Thymus (tissue), 11 donors: ENCODE measurements around the gene TBXAS1. TPM values are rescaled to one million over a fixed set of nuclear protein-coding genes. Genes with fewer than 3 reads are reported as not detected.

ENCODE experiments used
- DNase-seq, 9 donors: peaks; one replicate each; pipeline ENCODE4 v3.0.0-alpha.2; 2013; ENCODE audit warnings: low spot score in 9 of 9, low read depth in 6 of 9, missing footprints in 1 of 9
- H3K27ac ChIP-seq, 2 donors: one replicate each; pipeline ENCODE4 v1.5.1; 2013; ENCODE audit warnings: control low read depth in 1 of 2, low read depth in 1 of 2, low read length in 1 of 2, mild to moderate bottlenecking in 1 of 2, moderate library complexity in 1 of 2
- H3K27me3 ChIP-seq, 2 donors: one replicate each; pipeline ENCODE4 v1.5.1; 2013; ENCODE audit warnings: low read length in 1 of 2; ENCODE audit not compliant: control insufficient read depth in 2 of 2, insufficient read depth in 1 of 2
- H3K36me3 ChIP-seq, 2 donors: one replicate each; pipeline ENCODE4 v1.5.1; 2013; ENCODE audit warnings: low read length in 1 of 2, mild to moderate bottlenecking in 1 of 2, moderate library complexity in 1 of 2; ENCODE audit not compliant: control insufficient read depth in 2 of 2, insufficient read depth in 2 of 2
- H3K4me1 ChIP-seq, 2 donors: one replicate each; pipeline ENCODE4 v1.5.1; 2013; ENCODE audit warnings: low read length in 2 of 2; ENCODE audit not compliant: control insufficient read depth in 2 of 2, insufficient read depth in 2 of 2
- H3K4me3 ChIP-seq, 2 donors: one replicate each; pipeline ENCODE4 v1.5.1; 2013; ENCODE audit warnings: low read length in 2 of 2, control low read depth in 1 of 2, mild to moderate bottlenecking in 1 of 2
- H3K9me3 ChIP-seq, 2 donors: one replicate each; pipeline ENCODE4 v1.5.1; 2013; ENCODE audit warnings: low read length in 1 of 2, mild to moderate bottlenecking in 1 of 2; ENCODE audit not compliant: control insufficient read depth in 2 of 2, insufficient read depth in 1 of 2
- WGBS: extraction: QIAGEN DNeasy Blood & Tissue Kit; methylation state at CpG from one replicate; pipeline ENCODE4 v1.1.7; 2013; 5-methylcytosine and 5-hydroxymethylcytosine counted together
- polyA plus RNA-seq: library from polyadenylated mRNA; stranded (reverse); fragments of 200-250 nt; gene quantifications from one replicate; pipeline ENCODE4 v1.2.3, GENCODE V29; 2013
- total RNA-seq: library from RNA; stranded (reverse); fragments of 120-200 nt; gene quantifications from one replicate; pipeline ENCODE4 v1.2.4, GENCODE V29; 2013
- donor health status: healthy.

Gene TBXAS1
- total and polyA plus RNA-seq, 2 donors = 15.3 to 16.3 TPM

GRCh38 chr7:139959285-139959628, 130.2 kb downstream of the TBXAS1 start:
- no peak for DNase-seq
- Histone ChIP-seq H3K9me3 (no peaks in the 10 kb centered on the region), H3K4me1 (no peaks in the 10 kb centered on the region), H3K27me3 (no peaks in the 10 kb centered on the region), H3K27ac (no peak overlapping the region), H3K36me3 (peaks cover 5 to 13% of the 10 kb centered on the region in 2 donors), H3K4me3 (no peak overlapping the region)
- WGBS = 81% methylated on average over 6 of the region's 6 CpGs

GRCh38 chr7:139959718-139960117, 130.7 kb downstream of the TBXAS1 start:
- WGBS = 93% methylated on average over 5 of the region's 5 CpGs
- H3K36me3 ChIP-seq = peaks cover 5 to 13% of the 10 kb centered on the region in 2 donors
- DNase-seq = no peak

GRCh38 chr7:139960157-139960556, 131.1 kb downstream of the TBXAS1 start:
- DNase-seq = no peak
- Histone ChIP-seq H3K4me1 (no peaks in the 10 kb centered on the region), H3K4me3 (no peak overlapping the region), H3K36me3 (peaks cover 5 to 13% of the 10 kb centered on the region in 2 donors), H3K9me3 (no peaks in the 10 kb centered on the region), H3K27me3 (no peaks in the 10 kb centered on the region), H3K27ac (no peak overlapping the region)
- WGBS = 95% methylated on average over 6 of the region's 6 CpGs

More at GRCh38 chr7:139959718-139960117, 130.7 kb downstream of the TBXAS1 start:
- Histone ChIP-seq H3K27me3 (no peaks in the 10 kb centered on the region), H3K27ac (no peak overlapping the region), H3K4me3 (no peak overlapping the region), H3K9me3 (no peaks in the 10 kb centered on the region), H3K4me1 (no peaks in the 10 kb centered on the region)

- Histone ChIP-seq H3K9me3 (no peaks in the 10 kb centered on the region), H3K4me3 (no peak overlapping the region), H3K36me3 (peaks cover 8 to 12% of the 10 kb centered on the region in 2 donors), H3K27me3 (no peaks in the 10 kb centered on the region), H3K4me1 (no peaks in the 10 kb centered on the region), H3K27ac (no peak overlapping the region)
- 97% methylated on average over 4 of the region's 4 CpGs for WGBS
- no peak for DNase-seq
These were observed 137.0 kb downstream of the TBXAS1 start for GRCh38 chr7:139965942-139966628.

- Histone ChIP-seq H3K27ac (no peak overlapping the region), H3K36me3 (peaks cover 8 to 12% of the 10 kb centered on the region in 2 donors), H3K4me1 (no peaks in the 10 kb centered on the region), H3K4me3 (no peak overlapping the region), H3K27me3 (no peaks in the 10 kb centered on the region), H3K9me3 (no peaks in the 10 kb centered on the region)
- WGBS = 97% methylated on average over 5 of the region's 5 CpGs
- DNase-seq = no peak
These were observed 137.9 kb downstream of the TBXAS1 start for GRCh38 chr7:139966949-139967348.

- H3K27me3 ChIP-seq = no peaks in the 10 kb centered on the region
- no peaks in the 10 kb centered on the region for H3K9me3 ChIP-seq
- no peak for DNase-seq
- no peaks in the 10 kb centered on the region for H3K4me1 ChIP-seq
- no peak overlapping the region for H3K4me3 ChIP-seq
- H3K27ac ChIP-seq = no peak overlapping the region
- H3K36me3 ChIP-seq = peaks cover 5 to 10% of the 10 kb centered on the region in 2 donors
These were observed 139.9 kb downstream of the TBXAS1 start for GRCh38 chr7:139968931-139969330.

- Histone ChIP-seq H3K4me1 (no peaks in the 10 kb centered on the region), H3K4me3 (no peak overlapping the region), H3K36me3 (peaks cover 0 to 10% of the 10 kb centered on the region in 2 donors), H3K27me3 (no peaks in the 10 kb centered on the region), H3K9me3 (no peaks in the 10 kb centered on the region), H3K27ac (no peak overlapping the region)
- DNase-seq = no peak
These were observed 143.0 kb downstream of the TBXAS1 start for GRCh38 chr7:139972029-139972428.

GRCh38 chr7:139973101-139974050, 144.3 kb downstream of the TBXAS1 start:
- WGBS = 96% methylated on average over 11 of the region's 11 CpGs
- DNase-seq = no peak
- no peak overlapping the region for H3K27ac ChIP-seq

GRCh38 chr7:139974179-139974811, 145.2 kb downstream of the TBXAS1 start:
- Histone ChIP-seq H3K36me3 (peaks cover 0 to 5% of the 10 kb centered on the region in 2 donors), H3K4me1 (no peaks in the 10 kb centered on the region), H3K27ac (no peak overlapping the region), H3K27me3 (no peaks in the 10 kb centered on the region), H3K4me3 (no peak overlapping the region), H3K9me3 (no peaks in the 10 kb centered on the region)
- no peak for DNase-seq
- WGBS = over 99% methylated on average over 13 of the region's 13 CpGs

More at GRCh38 chr7:139973101-139974050, 144.3 kb downstream of the TBXAS1 start:
- Histone ChIP-seq H3K4me1 (no peaks in the 10 kb centered on the region), H3K27me3 (no peaks in the 10 kb centered on the region), H3K4me3 (no peak overlapping the region), H3K9me3 (no peaks in the 10 kb centered on the region), H3K36me3 (peaks cover 0 to 5% of the 10 kb centered on the region in 2 donors)
